ENCODE data around the gene ICE2. TPM values are rescaled to one million over a fixed set of nuclear protein-coding genes. Genes with fewer than 3 reads are reported as not detected.

Gene ICE2
- total and polyA plus RNA-seq, 4 donors, result 5.7 to 26.6 (median 16.8) TPM

DNA sequence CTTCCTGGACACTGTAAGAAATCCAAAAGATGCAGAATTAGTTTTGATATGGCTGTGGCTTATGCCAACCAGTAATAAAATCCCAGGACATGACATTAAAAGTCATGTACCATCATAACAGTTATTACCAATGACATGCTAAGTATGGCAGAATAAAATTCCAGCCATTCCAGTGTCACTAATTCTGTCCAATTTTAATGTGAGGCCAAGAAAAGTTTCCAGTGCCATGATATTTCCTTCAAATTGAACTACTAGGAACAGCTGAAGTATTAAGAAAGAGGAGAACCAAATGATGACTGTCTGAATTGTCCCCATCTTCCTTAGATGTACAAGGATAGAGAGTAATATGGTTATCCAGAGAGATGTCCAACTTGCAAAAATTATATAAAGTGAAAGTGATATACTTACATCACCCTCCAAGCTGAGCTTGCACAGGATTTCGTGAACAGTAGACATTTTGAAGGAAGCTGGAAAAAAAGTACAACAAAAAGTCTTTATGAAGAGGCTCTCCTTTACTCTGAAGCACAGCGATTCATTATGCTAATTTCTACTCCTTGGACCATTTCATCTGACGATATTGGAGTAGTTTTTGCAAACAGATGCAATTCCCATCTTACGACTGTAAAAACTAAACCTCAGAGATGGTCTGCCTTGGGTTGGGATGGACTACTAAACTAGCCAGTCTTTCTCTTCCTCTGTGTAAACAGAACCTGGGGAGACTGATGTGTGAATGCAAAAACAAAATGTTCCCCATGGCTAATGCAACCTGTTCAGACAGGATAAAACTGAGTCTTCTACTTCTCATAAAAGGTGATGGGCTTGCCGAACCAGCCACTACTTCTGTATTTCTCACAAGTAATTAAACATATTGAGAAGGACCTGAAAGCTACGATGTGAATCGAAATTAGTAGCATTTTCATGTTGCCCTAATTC lies 93.1 kb downstream of the ICE2 start:
- no peak for DNase-seq (ENCODE audit: low spot score)
- no peak overlapping the region for H3K27ac ChIP-seq (ENCODE audit: low read depth in 1 of 2, low read length in 2 of 2)
- 95% methylated on average over 7 of the region's 7 CpGs for WGBS
- H3K4me1 ChIP-seq (ENCODE audit: control insufficient read depth in 4 of 4, insufficient read depth in 4 of 4, low read length in 3 of 4), result peaks cover under 1 to 17% (median 10%) of the 10 kb centered on the region in 4 donors
- no peaks in the 10 kb centered on the region for H3K9me3 ChIP-seq (ENCODE audit: control insufficient read depth in 4 of 4, low read length in 3 of 4)
- no peaks in the 10 kb centered on the region for H3K27me3 ChIP-seq (ENCODE audit: control insufficient read depth in 4 of 4, insufficient read depth in 4 of 4, low read length in 3 of 4)
- no peak overlapping the region for H3K9ac ChIP-seq (ENCODE audit: low read depth in 1 of 2, low read length in 2 of 2)
- TF ChIP-seq SP1 (IDR thresholded peaks at IDR 0.05), result no peak
- TF ChIP-seq RAD21 (IDR thresholded peaks at IDR 0.05), result no peak
- no peak for TF ChIP-seq REST (IDR thresholded peaks at IDR 0.05)
- TF ChIP-seq TAF1 (conservative IDR thresholded peaks at IDR 0.05), result no peak
- TF ChIP-seq MAX (IDR thresholded peaks at IDR 0.05), result no peak
- TF ChIP-seq RXRA (IDR thresholded peaks at IDR 0.05), result no peak
- no peak for TF ChIP-seq NR2F2 (IDR thresholded peaks at IDR 0.05)
- no peak for TF ChIP-seq EGR1 (IDR thresholded peaks at IDR 0.05; ENCODE audit: low read depth in 2 of 2)
- no peak for TF ChIP-seq JUND (IDR thresholded peaks at IDR 0.05)
- no peak for TF ChIP-seq YY1 (IDR thresholded peaks at IDR 0.05)
- no peak for TF ChIP-seq ZBTB33 (IDR thresholded peaks at IDR 0.05)
- TF ChIP-seq GABPA (IDR thresholded peaks at IDR 0.05 in 1 of 2, conservative IDR thresholded peaks at IDR 0.05 in 1 of 2), result no peak
- no peak for TF ChIP-seq FOXA2 (IDR thresholded peaks at IDR 0.05)
- no peak for TF ChIP-seq CTCF (IDR thresholded peaks at IDR 0.05; ENCODE audit: low read depth, low read length, missing input control)
- no peak for TF ChIP-seq HNF4A (conservative IDR thresholded peaks at IDR 0.05)
- no peak for TF ChIP-seq FOXA1 (IDR thresholded peaks at IDR 0.05)
- peaks cover 0 to 5% (median 1%) of the 10 kb centered on the region in 4 donors for H3K36me3 ChIP-seq (ENCODE audit: control insufficient read depth in 4 of 4, insufficient read depth in 3 of 4, low read depth in 1 of 4, low read length in 3 of 4)
- H3K4me3 ChIP-seq (ENCODE audit: low read depth in 1 of 3, low read length in 3 of 3), result no peak overlapping the region

Measured in liver (tissue), 9 donors.